Stimulated activated CD4-positive, alpha-beta T cell treated with anti-CD3 and anti-CD28 coated beads, Interleukin-1b, Interleukin-23, amount 100 ng/mL, for 4 hours (primary cell): Measurements from ENCODE around the gene KLRB1.
"Not testable (repeated sequence)": the region's sequence is repeated elsewhere in the genome, so short reads cannot be mapped to it uniquely, and the experiment has no call there.

Experiments used
- DNase-seq, 2 donors: peaks; one replicate each; pipeline ENCODE4 v3.0.0-alpha.2; 2020; ENCODE audit warnings: low read depth in 2 of 2

KLRB1 gene

DNA sequence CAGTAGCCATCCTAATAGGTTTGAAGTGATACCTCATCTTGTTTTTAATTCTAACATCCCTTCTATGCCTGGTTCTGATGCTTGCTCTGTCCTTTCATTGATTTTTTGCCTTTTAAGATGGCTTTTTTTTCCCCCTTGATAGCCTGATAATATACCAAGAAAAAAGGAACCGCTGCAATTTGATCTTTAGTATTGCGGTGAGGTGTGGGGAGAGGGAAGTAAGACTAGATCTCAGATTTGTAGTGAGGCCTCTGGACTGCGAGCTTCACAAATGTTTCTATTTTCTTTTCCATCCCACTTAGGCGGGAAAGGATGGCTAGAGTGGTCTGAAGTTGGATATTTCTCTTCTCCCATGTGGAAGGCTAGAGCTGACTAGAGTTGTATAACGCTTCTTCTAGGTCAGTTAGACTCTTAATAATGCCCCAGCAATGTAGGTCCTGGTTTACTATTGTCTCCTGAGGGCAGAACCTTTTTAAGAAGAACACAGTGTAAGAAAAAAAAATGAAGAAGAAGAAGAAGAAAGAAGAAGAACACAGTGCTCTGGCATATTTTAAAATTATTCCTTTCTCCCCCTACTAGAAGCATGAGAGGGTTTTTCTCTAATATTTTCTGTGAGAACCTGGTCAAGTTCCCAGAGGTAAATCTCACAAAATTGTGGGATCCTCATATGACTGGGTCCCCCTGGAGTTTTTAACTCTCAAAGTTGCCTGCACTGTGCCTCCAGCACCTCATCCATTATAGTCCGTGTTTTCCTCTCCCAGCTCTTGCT is 11.9 kb upstream of the KLRB1 start:
- DNase-seq, result no peak

DNA sequence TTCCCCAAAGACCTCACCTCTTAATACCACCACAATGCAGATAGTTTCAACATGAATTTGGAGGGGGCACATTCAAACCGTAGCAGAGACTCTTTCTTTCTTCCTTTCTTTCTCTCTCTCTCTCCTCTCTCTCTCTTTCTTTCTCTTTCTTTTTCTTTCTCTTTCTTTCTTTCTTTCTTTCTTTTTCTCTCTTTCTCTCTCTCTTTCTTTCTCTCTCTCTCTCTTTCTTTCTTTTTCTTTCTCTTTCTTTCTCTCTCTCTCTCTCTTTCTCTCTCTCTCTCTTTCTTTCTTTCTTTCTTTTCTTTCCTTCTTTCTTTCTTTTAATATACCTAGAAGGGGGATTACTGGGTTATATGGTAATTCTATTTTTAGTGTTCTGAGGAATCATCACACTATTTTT is 11.2 kb upstream of the KLRB1 start:
- DNase-seq, result not testable (repeated sequence)

DNA sequence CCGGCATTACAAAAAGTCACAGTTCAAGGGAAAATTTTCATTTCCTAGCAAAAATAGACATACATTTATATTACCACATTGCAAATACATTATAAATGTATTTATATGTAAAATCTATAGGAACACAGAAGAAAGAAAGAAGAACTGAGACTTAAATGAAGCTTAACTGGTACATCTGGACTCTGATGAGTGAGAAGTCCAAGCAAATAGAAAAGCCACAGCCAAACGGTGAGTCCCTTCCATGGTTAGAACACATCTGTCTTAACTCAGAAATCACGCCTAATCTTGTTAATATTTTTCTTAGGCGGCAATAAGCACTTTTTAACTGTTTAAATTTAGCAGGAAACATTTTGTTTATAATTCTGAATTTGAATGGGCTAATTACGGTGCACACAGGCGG is 9.4 kb upstream of the KLRB1 start:
- DNase-seq, result no peak

DNA sequence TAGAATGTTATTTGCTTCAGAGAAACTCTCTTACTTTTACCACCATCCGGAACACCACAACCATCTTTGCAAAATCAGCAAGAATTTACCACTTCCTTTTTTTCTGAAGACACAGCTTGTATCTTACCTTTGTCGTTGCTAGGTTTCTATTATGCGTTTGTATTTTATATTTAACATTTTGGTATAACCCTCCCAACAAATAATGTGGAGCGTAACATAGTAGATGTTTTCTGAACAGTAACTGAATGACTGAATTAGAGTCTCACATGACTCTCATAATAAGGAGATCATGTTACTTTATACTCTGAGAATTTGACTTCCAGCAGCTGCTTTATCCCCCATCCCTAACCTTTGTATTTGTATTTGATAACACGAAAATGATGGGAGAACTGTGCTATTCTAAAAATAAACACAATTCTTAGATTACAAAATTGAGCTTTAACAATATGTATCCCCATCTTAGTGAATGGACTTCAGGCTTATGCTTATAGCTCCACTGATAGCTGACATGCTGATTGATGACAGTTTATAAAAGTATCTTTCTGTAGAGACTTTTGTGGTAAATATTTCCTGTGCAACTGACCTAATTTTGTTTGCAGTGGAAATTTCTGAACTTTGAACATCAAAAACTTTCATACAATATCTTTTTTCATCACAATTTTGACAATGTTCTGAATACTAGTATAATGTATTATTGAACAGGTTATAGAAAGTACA is 7.9 kb upstream of the KLRB1 start:
- no peak for DNase-seq

DNA sequence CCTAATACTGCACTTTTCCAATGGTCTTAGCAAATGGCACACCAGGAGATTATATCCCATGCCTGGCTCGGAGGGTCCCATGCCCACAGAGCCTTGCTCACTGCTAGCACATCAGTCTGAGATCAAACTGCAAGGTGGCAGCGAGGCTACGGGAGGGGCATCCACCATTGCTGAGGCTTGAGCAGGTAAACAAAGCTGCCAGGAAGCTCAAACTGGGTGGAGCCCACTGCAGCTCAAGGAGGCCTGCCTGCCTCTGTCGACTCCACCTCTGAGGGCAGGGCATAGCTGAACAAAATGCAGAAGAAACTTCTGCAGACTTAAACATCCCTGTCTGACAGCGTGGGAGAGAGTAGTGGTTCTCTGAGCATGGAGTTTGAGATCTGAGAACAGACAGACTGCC is 2.9 kb upstream of the KLRB1 start:
- not testable (repeated sequence) for DNase-seq

DNA sequence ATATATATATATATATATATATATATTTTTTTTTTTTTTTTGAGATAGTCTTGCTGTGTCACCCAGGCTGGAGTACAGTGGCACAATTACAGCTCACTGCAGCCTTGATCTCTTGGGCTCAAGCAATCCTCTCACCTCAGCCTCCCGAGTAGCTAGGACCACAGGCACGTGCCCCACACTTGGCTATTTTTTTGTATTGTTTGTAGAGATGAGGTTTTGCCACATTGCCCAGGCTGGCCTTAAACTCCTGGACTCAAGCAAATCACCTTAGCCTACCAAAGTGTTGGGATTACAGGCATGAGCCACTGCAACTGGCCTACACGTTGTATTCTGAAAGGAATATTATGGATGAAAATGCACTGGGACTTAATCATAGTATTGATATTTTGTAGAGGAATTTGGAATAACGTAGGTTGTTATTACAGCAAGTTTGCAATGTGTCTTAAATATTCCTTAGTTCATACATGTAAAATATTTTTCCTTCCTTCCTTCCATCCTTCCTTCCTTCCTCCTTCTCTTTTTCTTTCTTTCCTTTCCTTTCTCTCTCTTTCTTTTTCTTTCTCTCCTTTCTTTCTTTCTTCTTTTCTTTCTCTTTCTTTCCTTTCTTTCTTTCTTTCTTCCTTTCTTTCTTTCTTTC is 862 bp downstream of the KLRB1 start:
- DNase-seq, result no peak

DNA sequence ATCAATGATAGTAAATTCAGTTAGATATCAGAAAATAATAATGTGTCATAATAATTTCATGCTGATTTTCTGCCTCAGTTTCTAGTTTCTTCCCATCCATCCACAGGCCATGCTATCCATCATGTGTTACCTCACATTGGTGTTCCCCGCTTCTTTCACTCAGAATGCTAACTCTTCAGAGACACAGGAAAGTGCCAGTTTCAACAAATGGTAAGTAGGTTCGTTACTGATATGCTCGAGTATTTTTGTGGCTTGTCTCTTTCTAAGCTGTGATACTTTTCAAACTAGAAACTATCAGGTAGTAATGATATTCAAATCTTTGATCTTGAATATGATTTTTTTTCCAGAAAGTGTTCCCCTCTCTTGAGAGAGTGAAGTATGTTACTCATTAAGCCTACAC is 1.5 kb downstream of the KLRB1 start:
- no peak for DNase-seq

DNA sequence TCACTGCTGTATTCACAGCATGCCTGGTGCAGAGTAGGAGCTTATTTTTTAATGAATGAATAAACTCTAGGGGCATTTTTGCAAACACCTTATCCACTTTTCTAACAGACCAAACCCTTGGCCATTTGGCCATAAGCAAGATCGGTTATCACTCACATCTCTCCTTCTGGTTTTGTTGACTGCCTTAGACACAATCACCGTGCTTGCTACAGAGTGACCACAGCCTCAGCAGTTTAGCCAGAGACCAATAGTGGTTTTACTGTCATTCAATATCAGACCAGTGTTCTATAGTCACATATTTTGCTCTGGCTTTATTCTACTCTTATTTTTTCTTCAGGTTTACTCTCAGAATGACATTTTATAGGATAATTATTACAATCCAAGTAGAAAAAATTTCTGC is 2.2 kb downstream of the KLRB1 start:
- no peak for DNase-seq

DNA sequence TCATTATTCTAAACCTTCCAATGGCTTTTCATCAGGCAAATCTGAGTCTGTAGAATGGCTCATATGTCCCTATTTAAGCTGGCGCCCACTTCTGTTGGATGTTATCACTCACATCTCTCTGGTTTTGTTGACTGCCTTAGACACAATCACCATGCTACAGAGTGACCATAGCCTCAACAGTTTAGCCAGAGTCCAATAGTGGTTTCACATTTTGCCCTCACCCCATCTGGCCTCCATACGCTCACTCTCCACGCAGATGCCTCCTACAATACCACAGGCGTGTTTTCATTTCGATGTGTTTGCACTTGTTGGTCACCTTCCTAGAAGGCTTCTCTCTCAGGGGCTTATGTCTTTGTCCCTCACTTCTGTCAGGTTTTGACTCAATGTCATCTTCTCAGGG is 3.4 kb downstream of the KLRB1 start:
- no peak for DNase-seq

DNA sequence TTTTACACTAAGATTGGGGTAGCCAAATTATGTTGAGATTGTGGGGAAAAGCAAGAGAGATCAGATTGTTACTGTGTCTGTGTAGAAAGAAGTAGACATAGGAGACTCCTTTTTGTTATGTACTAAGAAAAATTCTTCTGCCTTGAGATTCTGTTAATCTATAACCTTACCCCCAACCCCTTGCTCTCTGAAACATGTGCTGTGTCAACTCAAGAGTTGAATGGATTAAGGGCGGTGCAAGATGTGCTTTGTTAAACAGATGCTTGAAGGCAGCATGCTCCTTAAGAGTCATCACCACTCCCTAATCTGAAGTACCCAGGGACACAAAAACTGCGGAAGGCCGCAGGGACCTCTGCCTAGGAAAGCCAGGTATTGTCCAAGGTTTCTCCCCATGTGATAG is 7.3 kb downstream of the KLRB1 start:
- DNase-seq, result not testable (repeated sequence)

DNA sequence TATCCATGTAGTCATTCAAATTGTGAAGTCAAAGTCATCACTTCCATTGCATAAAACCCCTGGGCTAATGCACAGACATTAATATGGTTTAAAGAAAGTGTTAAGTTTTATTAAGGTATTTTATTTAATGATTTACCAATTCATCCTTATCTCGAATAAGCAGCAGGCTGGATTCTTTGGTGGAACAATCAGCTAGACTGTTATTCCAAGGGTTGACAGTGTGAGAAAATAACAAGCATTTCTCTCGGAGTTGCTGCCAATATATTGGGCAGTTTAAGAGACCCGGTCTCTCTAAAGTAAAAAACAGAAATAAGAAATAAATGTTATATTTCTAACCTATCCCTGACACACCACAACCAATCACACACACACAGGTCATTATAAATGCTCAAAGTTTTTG is 9.4 kb downstream of the KLRB1 start:
- DNase-seq, result no peak

DNA sequence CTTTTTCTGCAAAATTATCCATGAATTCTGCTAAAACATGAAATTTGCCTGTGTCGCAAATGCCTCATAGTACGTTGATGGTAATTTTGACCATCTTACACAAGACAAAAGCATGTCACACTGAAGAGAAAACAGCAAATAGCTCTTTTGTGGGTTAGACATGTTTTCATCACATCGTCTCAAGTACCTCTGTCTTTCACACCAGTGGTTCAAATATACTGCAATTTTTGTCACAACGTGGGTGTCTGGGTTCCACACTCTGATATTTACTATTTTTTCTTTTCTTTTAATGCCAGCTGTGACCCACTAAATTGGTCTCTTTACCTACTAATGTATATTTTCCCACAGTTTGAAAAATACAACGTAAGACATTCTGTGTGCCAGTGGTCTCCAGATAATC is 10.4 kb downstream of the KLRB1 start:
- no peak for DNase-seq

DNA sequence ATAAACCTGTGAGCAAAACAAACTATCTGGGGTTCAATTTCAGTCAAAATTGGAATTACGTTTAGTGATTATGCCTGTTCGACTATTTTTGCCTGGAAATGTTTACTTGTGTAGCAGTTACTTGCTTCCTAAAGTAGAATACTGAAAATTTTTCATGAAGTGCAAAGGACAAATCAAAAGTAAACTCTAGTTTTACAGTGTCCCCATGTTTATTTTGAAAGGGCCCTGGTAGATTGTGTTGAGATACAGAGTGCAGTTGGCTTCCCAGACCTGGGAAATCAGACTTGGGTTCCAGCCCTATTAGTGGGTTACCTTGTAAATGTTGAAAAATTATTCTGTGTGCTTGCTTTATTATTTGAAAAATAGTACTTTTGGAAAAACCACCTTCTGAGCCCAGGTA is 17.3 kb downstream of the KLRB1 start:
- DNase-seq, result no peak

DNA sequence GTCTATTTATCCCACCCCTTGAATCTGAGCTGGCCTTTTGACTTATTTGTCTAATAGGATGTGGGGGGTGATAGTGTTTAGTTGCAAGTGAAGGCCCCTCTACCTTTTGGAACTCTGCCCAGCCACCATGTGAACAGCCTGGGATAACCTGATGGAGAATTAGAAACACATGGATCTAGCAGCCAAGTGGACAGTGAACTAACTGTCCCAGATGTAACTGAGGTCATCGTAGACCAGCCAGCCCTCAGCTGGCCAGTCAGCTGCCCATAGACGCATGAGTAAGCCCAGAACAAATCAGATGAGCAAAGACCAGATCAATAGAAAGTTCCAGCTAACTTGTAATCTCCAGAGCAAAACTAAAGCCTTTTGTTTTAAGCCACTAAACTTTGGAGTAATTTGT is 19.0 kb downstream of the KLRB1 start:
- DNase-seq, result no peak

DNA sequence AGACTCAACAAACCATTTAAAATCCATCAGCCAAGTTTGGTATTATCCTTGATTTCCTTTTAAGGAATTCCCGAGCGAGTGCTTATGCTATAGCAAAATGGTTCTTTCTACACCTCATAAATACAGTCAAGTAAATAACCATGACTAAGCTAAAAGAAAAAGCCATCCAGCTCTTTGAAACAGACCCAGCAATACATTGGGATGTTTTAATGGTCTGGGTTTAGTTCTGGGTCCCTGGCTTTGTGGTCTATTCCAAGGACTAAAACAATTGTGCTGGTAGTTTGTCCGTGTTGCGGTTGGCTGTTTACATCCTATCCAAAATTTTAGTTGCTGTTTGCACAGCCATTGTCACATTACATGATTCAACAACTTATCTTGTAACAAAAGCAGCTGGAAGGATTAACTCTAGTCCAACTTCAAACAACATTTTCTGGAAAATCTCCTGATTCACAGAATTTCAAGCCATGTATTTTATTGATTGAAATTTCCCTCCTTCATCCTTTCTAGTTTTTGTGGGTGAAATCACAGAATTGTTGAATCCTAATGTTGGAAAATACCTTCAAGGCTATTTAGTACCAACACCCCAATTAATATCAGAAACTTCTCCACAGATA is 19.6 kb downstream of the KLRB1 start:
- no peak for DNase-seq

DNA sequence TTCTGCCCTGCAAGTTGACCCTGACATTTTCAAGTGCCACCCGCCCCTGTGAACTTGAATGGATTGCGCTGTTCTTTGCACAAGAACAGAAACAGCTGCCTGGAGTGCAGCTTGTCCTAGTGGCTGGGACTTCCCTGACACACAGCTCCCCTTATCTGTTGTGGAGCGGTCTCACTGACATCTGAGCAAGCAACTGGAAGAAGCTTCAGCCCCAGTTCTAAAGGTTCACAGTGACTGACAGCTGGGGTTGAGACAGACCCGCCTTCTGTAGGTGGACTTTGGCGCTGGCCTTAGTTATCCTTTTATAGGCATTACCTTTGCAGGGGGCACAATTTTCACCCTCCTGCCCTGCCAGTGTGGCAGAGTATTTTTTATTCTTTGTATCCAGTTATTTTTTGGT is 30.0 kb downstream of the KLRB1 start:
- not testable (repeated sequence) for DNase-seq

DNA sequence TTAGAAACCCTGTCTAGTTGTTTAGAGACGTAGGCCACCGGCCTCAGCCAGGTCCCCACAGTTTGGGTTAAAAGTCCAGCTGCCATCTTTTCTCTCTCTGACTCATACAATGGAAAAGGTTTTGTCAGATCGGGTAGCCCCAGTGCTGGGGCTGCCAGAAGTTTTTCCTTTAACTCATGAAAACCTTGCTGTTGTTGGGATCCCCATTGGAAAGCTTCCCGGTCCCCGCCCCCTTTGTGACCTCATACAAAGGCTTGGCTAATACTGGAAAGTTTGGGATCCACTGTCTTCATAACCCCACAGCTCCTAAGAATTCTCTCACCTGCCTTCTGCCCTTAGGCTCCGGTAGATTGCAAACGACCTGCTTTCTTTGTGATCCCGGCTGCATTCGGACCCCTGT is 40.6 kb downstream of the KLRB1 start:
- DNase-seq, result not testable (repeated sequence)

DNA sequence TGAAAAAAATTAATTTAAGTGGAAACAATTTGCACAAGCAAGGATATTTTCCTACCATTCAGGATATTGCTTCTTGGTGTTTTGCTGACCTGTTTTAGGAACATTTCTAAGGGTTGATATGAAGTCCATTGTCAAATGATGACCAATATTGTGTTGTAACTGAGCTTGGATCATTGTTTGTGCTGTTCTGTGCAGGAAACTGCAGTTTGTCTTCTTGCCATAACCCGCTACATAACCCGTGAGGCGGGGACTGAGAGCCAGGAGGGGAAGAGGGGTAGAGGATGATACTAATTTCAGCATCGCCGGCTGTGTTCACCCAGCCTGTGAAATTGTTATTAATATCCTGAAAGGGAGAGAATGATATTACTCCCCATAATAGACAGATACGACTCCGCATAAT is 41.6 kb downstream of the KLRB1 start:
- not testable (repeated sequence) for DNase-seq

DNA sequence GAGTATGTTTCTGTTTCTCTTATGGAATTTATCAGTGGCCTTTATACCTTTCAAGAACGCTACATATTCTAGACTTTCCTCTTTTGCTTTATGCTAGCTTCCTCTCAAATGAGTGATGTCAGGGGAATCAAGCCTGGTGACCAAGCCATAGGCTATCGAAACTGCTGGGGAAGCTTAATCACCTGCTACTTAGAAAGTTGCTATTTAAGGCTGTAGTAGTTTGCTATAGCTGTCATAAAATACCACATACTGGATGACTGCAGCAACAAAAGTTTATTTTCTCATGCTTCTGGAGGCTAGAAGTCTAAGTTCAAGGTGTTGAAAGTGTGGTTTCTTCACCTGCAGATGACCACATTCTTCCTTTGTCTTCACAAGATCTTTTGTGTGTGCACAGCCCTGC is 43.3 kb downstream of the KLRB1 start:
- DNase-seq, result not testable (repeated sequence)

DNA sequence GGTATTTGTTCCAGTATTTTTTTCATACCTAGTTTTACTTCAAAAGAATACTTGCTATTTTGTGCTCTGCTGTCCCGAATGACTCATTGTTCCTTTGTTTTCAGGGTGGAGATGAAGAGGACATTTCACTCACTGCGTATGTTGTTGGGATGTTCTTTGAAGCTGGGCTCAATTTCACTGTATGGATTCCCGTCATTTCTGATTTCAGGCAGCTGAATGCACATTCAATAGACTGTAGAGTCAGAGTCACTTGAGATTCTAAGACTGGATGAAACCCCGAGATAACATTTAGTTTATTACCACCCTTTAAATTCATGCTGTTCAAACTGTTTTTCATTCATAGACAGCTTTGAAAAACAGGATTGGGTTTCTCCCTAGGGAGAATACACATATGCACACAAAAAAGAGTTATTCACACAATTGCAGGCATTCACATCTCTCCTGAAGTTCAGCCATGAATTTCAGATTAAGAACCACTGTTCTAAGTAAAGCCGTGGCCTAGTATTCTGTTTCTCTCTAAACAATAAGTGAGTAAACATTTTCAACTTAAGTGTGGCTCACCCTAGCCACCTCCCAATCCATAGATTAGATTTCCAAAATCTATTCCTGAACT is 44.8 kb downstream of the KLRB1 start:
- DNase-seq, result not testable (repeated sequence)

DNA sequence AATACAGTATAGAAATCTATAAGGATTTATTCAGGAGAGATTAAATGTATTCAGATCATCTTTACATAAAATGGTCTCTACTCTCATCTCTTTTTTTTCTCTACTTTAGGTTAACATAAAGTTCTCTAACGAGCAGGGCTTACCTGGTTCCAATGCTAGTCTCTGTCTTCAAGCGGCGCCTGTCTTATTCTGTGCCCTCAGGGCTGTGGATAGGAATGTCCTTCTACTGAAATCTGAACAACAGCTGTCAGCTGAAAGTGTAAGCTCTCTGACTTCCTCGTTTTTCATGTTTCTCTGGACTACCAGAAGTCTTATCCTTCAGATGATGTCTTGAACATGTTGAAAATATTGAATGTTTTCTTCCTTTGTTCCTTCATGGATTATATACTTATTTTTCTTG is 62.2 kb downstream of the KLRB1 start:
- DNase-seq, result not testable (repeated sequence)
